ENCODE results near the gene EVC.

The EVC gene

GRCh38 chr4:5816851-5817375, 105.9 kb downstream of the EVC start:
- DNase-seq (ENCODE audit: low read depth): no peak
- TF ChIP-seq, protein P1, sequence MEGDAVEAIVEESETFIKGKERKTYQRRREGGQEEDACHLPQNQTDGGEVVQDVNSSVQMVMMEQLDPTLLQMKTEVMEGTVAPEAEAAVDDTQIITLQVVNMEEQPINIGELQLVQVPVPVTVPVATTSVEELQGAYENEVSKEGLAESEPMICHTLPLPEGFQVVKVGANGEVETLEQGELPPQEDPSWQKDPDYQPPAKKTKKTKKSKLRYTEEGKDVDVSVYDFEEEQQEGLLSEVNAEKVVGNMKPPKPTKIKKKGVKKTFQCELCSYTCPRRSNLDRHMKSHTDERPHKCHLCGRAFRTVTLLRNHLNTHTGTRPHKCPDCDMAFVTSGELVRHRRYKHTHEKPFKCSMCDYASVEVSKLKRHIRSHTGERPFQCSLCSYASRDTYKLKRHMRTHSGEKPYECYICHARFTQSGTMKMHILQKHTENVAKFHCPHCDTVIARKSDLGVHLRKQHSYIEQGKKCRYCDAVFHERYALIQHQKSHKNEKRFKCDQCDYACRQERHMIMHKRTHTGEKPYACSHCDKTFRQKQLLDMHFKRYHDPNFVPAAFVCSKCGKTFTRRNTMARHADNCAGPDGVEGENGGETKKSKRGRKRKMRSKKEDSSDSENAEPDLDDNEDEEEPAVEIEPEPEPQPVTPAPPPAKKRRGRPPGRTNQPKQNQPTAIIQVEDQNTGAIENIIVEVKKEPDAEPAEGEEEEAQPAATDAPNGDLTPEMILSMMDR (IDR thresholded peaks at IDR 0.05; ENCODE audit: low read length, missing control alignments): no peak
- no peak overlapping the region for H3K4me3 ChIP-seq (replicated peaks; ENCODE audit: low read depth, low read length)

DNA sequence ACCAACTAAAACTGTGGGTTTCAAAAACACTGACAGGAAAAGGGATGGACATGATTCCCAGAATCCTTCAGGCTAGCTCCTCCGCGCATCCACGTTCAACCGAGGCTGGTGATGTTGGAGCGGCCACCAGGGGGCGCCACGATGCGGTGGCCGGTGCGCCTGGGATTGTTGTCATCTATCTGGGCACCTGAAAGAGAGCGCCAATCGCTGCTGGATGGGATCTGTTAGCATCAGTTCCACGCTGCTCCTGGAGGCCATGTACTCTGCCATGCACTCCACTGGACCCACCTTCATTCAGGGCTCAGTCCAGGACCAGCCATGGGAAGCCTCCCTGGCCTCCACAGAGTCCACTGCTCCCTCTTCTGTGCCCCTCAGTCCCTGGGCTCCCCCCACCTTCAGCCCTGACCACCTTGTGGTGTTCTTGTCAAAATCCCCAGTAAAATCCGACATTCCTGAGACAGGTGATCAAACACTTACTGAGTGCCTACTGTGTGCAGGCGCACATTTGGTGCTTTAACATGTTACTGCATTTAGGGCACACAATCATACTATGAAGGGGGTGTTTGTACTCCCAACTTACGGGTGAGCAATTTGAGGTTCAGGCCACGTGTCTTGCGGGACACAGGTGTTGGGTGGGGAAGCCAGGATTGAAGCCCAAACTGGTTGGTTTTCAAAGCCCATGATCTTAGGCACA, 110.8 kb downstream of the EVC start:
- DNase-seq (ENCODE audit: low read depth): no peak
- no peak overlapping the region for H3K4me3 ChIP-seq (replicated peaks; ENCODE audit: low read depth, low read length)
- TF ChIP-seq, protein P1 (IDR thresholded peaks at IDR 0.05; ENCODE audit: low read length, missing control alignments): peak; percentile 61

DNA sequence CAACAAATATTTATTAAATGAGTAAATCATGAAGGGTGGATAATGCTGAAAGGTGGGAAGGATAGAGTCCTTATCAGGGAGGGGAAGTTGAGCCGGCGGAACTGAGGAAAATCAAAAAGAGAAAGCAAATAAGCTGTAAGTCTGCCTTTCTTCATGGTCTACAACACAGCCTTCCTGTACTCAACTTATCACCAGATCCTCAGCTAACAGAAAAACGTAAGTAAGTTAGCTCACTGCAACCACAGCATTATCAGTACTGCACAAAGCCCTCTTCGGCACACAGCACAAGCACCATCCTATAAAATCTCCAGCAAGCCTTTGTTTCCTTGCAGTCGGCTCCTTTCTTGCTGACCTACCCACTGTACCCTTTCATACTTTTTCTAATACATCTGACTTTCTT, 111.6 kb downstream of the EVC start:
- H3K4me3 ChIP-seq (replicated peaks; ENCODE audit: low read depth, low read length): no peak overlapping the region
- TF ChIP-seq, protein P1 (IDR thresholded peaks at IDR 0.05; ENCODE audit: low read length, missing control alignments): no peak
- no peak for DNase-seq (ENCODE audit: low read depth)

GRCh38 chr4:5823542-5824211, 112.7 kb downstream of the EVC start:
- no peak for DNase-seq (ENCODE audit: low read depth)
- H3K4me3 ChIP-seq (replicated peaks; ENCODE audit: low read depth, low read length): no peak overlapping the region
- TF ChIP-seq, protein P1 (IDR thresholded peaks at IDR 0.05; ENCODE audit: low read length, missing control alignments): no peak

DNA sequence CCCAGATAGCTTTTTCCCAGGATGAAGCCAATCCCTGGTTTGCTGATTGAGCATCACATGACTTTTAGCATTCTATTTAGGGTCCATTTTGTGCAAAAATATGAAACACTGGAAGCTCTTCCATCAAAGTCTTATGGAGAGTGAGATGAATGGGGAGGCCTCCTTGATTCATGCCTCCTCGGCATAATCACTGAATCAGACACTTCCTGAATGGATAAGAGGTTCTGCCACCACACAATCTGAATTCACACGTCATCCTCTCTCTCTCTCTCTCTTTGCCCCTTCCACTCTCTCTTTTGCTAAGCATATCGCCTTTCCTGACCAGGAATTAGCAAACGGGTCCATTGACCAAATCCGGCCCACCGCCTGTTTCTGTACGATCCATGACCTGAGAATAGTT, 113.2 kb downstream of the EVC start:
- H3K4me3 ChIP-seq (replicated peaks; ENCODE audit: low read depth, low read length): no peak overlapping the region
- TF ChIP-seq, protein P1 (IDR thresholded peaks at IDR 0.05; ENCODE audit: low read length, missing control alignments): no peak
- peak; percentile 37 for DNase-seq (ENCODE audit: low read depth)

DNA sequence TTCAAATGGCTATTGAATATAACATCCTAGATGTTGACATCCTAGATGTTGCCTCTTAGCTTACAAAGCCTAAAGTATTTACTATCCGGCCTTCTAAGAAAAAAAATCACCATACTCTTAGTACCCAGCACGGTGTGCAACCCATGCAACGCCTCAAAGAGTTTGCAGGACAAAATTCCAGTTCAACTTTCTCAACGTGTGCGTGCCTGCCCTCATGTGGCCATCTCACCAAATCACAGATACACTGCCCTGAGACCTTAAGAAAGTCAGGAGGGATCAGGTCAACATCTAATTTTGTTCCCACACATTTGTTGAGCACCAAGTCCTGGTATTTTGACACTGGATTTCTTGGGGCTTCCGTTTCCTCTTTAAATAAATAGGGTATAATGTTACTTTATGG, 113.6 kb downstream of the EVC start:
- H3K4me3 ChIP-seq (replicated peaks; ENCODE audit: low read depth, low read length): no peak overlapping the region
- peak; percentile 65 for DNase-seq (ENCODE audit: low read depth)
- TF ChIP-seq, protein P1 (IDR thresholded peaks at IDR 0.05; ENCODE audit: low read length, missing control alignments): peak; percentile 66

All from fibroblast of pulmonary artery (primary cell).